B cell (primary cell): ENCODE data around the gene PACSIN2. TPM values are rescaled to one million over a fixed set of nuclear protein-coding genes. Genes with fewer than 3 reads are reported as not detected.

ENCODE experiments used
- ATAC-seq: fragments of 200-7000 bp; cut with Tn5 transposase; one replicate; pipeline ENCODE4 v1.10.0; 2021; ENCODE audit warnings: low read depth, mild to moderate bottlenecking, moderate number of reproducible peaks, moderate library complexity
- CTCF ChIA-PET: fragments of 350-600 bp; sonication (Branson Sonifier 250); formaldehyde crosslinking; loops from one replicate; lab custom pipeline; 2021; ENCODE audit warnings: antibody characterized with exemption, inconsistent platforms; lab: Charles Lee
- POLR2A ChIA-PET: fragments of 350-600 bp; sonication (Branson Sonifier 250); formaldehyde crosslinking; loops from one replicate; lab custom pipeline; 2021; ENCODE audit warnings: antibody characterized with exemption; lab: Charles Lee
- DNase-seq: peaks from one replicate; pipeline ENCODE4 v3.0.0; 2013
- H2AFZ ChIP-seq: 2 replicates; pipeline ENCODE4 v1.6.1; 2012; ENCODE audit warnings: mild to moderate bottlenecking, low read depth, low read length; ENCODE audit not compliant: insufficient read depth, poor library complexity, severe bottlenecking
- H3K27ac ChIP-seq, 2 donors: 1 replicate in 1 of 2; 2 replicates in 1 of 2; pipeline ENCODE4 v1.5.1; 2012 to 2013; ENCODE audit warnings: low read length in 2 of 2, mild to moderate bottlenecking in 2 of 2, moderate library complexity in 1 of 2
- H3K27me3 ChIP-seq, 4 experiments: fragments of 200-600 bp in 1 of 4; sonication (generic) in 1 of 4; replicated peaks in 1 of 4; 1 replicate in 2 of 4; 2 replicates in 2 of 4; pipeline versions ENCODE4 v1.6.1 to v1.7.0; 2013 to 2016; ENCODE audit warnings: low read length in 3 of 4, mild to moderate bottlenecking in 2 of 4, mixed read lengths in 1 of 4, moderate library complexity in 1 of 4; ENCODE audit not compliant: insufficient read depth in 4 of 4, control insufficient read depth in 3 of 4; ENCODE audit errors: control extremely low read depth in 1 of 4
- H3K36me3 ChIP-seq, 2 experiments: replicated peaks in 1 of 2; 1 replicate in 1 of 2; 2 replicates in 1 of 2; pipeline versions ENCODE4 v1.6.1 to v1.7.1; 2013; ENCODE audit warnings: low read length in 1 of 2; ENCODE audit not compliant: insufficient read depth in 2 of 2, control insufficient read depth in 1 of 2; ENCODE audit errors: control extremely low read depth in 1 of 2, extremely low read depth in 1 of 2
- H3K4me1 ChIP-seq, 2 donors: fragments of 200-600 bp in 1 of 2; sonication (generic) in 1 of 2; 1 replicate in 1 of 2; 2 replicates in 1 of 2; pipeline versions ENCODE4 v1.5.1 to v1.6.1; 2013 to 2017; ENCODE audit warnings: low read length in 2 of 2; ENCODE audit not compliant: control insufficient read depth in 2 of 2, insufficient read depth in 2 of 2
- H3K4me2 ChIP-seq: replicated peaks from 2 replicates; pipeline ENCODE3; 2012; ENCODE audit warnings: mild to moderate bottlenecking, low read depth, low read length; ENCODE audit not compliant: poor library complexity, severe bottlenecking
- H3K4me3 ChIP-seq, 5 experiments: fragments of 200-600 bp in 1 of 5; sonication (generic) in 1 of 5; 1 replicate in 3 of 5; 2 replicates in 2 of 5; pipeline versions ENCODE4 v1.5.1 to v1.7.0; 2011 to 2016; ENCODE audit warnings: low read length in 4 of 5, mild to moderate bottlenecking in 4 of 5, low read depth in 2 of 5, control low read depth in 1 of 5, moderate library complexity in 1 of 5; ENCODE audit not compliant: insufficient read depth in 1 of 5; ENCODE audit errors: control extremely low read depth in 1 of 5, extremely low read depth in 1 of 5
- H3K79me2 ChIP-seq: fragments of 200-600 bp; sonication (generic); one replicate; pipeline ENCODE4 v1.6.0; 2016; ENCODE audit warnings: low read length; ENCODE audit not compliant: control insufficient read depth, insufficient read depth
- H3K9ac ChIP-seq: fragments of 200-600 bp; sonication (generic); 2 replicates; pipeline ENCODE4 v1.6.1; 2017; ENCODE audit warnings: mild to moderate bottlenecking, low read length, moderate library complexity
- H3K9me3 ChIP-seq, 3 donors: one replicate each; pipeline versions ENCODE4 v1.6.1 to v1.7.1; 2013; ENCODE audit warnings: low read length in 2 of 3; ENCODE audit not compliant: control insufficient read depth in 2 of 3, insufficient read depth in 1 of 3; ENCODE audit errors: control extremely low read depth in 1 of 3
- H4K20me1 ChIP-seq: 2 replicates; pipeline ENCODE4 v1.6.0; 2012; ENCODE audit warnings: mild to moderate bottlenecking, low read length; ENCODE audit not compliant: insufficient read depth, control insufficient read depth, poor library complexity, severe bottlenecking
- H3K27ac Mint-ChIP-seq: one replicate; pipeline ENCODE4 v1.8.0; 2021; ENCODE audit warnings: mixed read lengths
- H3K27me3 Mint-ChIP-seq: one replicate; pipeline ENCODE4 v1.8.0; 2021; ENCODE audit warnings: mixed read lengths
- H3K4me1 Mint-ChIP-seq: one replicate; pipeline ENCODE4 v1.8.0; 2021; ENCODE audit warnings: mixed read lengths
- H3K4me3 Mint-ChIP-seq: one replicate; pipeline ENCODE4 v1.8.0; 2021; ENCODE audit warnings: mixed read lengths
- H3K9me3 Mint-ChIP-seq: one replicate; pipeline ENCODE4 v1.8.0; 2022; ENCODE audit warnings: mixed read lengths; ENCODE audit not compliant: insufficient read depth
- EZH2 ChIP-seq: IDR thresholded peaks from 2 replicates; pipeline ENCODE4 v1.6.1; 2012; ENCODE audit warnings: borderline replicate concordance, low read depth, mild to moderate bottlenecking, moderate library complexity, low read length; ENCODE audit not compliant: insufficient read depth, poor library complexity, severe bottlenecking
- WGBS: methylation state at CpG from one replicate; pipeline ENCODE4 v1.1.5; 2013; ENCODE audit warnings: missing lambda C conversion rate; ENCODE audit not compliant: insufficient coverage; 5-methylcytosine and 5-hydroxymethylcytosine counted together
- intact Hi-C: fragments of 100-400 bp; cut with micrococcal nuclease; formaldehyde crosslinking; loops from one replicate; pipeline ENCODE4 v1.10.0; 2022
- polyA plus RNA-seq: library from polyadenylated mRNA; depleted of rRNA; stranded (reverse); fragments of >200 nt; gene quantifications from 2 replicates; pipeline ENCODE4 v1.2.3, GENCODE V29; 2012
- total RNA-seq, 2 donors: library from RNA; stranded (reverse); fragments of 120-200 nt in 1 of 2; gene quantifications; 1 replicate in 1 of 2; 2 replicates in 1 of 2; pipeline versions ENCODE4 v1.2.3 to v1.2.4, GENCODE V29; 2013 to 2022
- TF ChIP-seq, protein P1 (sequence below): fragments of 200-600 bp; IDR thresholded peaks from one replicate; pipeline ENCODE4 v1.8.0; 2022; ENCODE audit warnings: antibody characterized with exemption, mild to moderate bottlenecking

Gene PACSIN2
- total and polyA plus RNA-seq, 2 donors (not counting 1 experiment from before 2014, with no cell fraction given): 26.9 to 59.3 TPM

DNA sequence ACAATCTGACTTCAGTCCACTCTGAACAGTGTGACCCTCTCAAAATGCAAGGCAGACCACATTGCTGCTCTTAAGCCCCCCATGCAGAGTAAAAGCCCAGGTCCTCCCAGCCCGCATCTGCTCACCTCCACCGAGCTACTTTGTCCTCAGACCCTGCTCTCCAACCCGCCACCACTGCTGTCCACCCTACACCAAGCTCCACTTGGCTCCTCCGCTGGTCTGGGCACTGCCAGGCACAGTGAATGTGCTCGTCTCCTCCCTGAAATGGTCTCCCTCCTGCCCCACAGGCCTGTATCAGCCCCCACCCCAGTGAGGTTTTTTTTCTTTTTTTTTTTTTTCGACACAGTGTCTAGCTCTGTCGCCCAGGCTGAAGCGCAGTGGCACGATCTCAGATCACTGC lies 90.5 kb downstream of the PACSIN2 start:
- DNase-seq (no peak), ATAC-seq (no peak)
- H3K9ac ChIP-seq: no peak overlapping the region
- no peaks in the 10 kb centered on the region for H3K36me3 ChIP-seq
- Mint-ChIP-seq H3K27me3 (no peaks in the 10 kb centered on the region), H3K4me1 (peaks cover 62% of the 10 kb centered on the region), H3K27ac (no peak overlapping the region), H3K4me3 (no peak overlapping the region), H3K9me3 (no peaks in the 10 kb centered on the region)
- H3K4me3 ChIP-seq: no peak overlapping the region
- ChIA-PET POLR2A (interaction anchor here (0.6 to 0.8 kb wide), 4 partner anchors 9 to 35 kb away, joined by 3 to 4 read pairs (median 3); no protein-coding TSS in a partner anchor), CTCF (interaction anchor here (0.7 to 1.6 kb wide), 3 partner anchors 9 to 136 kb away, joined by 3 to 6 read pairs (median 3); no protein-coding TSS in a partner anchor)
- WGBS: 100% methylated on average over 8 of the region's 9 CpGs
- TF ChIP-seq, protein P1, sequence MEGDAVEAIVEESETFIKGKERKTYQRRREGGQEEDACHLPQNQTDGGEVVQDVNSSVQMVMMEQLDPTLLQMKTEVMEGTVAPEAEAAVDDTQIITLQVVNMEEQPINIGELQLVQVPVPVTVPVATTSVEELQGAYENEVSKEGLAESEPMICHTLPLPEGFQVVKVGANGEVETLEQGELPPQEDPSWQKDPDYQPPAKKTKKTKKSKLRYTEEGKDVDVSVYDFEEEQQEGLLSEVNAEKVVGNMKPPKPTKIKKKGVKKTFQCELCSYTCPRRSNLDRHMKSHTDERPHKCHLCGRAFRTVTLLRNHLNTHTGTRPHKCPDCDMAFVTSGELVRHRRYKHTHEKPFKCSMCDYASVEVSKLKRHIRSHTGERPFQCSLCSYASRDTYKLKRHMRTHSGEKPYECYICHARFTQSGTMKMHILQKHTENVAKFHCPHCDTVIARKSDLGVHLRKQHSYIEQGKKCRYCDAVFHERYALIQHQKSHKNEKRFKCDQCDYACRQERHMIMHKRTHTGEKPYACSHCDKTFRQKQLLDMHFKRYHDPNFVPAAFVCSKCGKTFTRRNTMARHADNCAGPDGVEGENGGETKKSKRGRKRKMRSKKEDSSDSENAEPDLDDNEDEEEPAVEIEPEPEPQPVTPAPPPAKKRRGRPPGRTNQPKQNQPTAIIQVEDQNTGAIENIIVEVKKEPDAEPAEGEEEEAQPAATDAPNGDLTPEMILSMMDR: no peak
- TF ChIP-seq EZH2: no peak
- no peaks in the 10 kb centered on the region for H3K9me3 ChIP-seq
- peak overlapping the region in 1 of 2 donors; percentile 77 for H3K27ac ChIP-seq
- no peak overlapping the region for H2AFZ ChIP-seq
- H4K20me1 ChIP-seq: no peaks in the 10 kb centered on the region
- H3K4me1 ChIP-seq: peaks cover 50 to 77% of the 10 kb centered on the region in 2 donors
- no peak overlapping the region for H3K4me2 ChIP-seq
- peaks cover 94% of the 10 kb centered on the region for H3K79me2 ChIP-seq
- no peaks in the 10 kb centered on the region for H3K27me3 ChIP-seq
- intact Hi-C loops: no loop called here

DNA sequence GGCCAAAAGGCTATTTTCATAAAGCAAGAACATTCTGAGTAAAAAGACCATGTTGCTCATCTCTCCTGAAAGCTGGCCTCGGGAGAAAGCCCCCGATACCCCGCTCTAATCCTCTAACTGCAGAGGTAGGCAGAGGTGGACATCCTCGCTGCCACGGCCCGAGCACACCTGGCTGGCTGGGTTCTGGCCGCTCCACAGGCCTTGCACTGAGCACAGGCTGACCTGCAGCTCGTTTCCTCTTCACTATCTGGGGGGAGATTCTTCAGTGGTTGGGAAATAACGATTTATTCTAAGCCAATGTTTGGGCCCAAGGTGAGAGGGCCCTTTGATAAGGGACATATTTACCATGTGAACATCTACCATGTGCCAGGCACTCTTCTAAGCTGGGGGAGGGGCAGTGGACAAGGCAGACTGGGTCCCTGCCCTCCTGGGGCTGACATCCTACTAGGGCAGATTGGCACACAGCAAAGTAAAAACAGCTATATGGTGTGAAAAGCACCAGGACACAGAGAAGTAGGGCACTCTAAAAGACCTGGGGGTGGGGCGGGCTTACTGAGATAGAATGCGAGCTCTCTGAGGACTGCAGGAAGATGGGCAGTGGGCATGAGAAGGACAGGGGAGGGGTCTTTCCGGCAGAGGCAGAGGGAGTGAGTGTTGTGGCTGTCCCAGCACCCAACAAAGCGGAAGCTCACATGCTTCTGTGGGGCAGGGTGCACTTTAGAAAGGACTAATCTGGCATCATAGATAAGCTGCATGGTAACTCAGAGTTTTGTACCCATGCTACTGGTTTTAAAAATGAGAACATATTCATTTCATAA lies 92.4 kb downstream of the PACSIN2 start:
- ChIA-PET CTCF (interaction anchor here (1.2 to 1.8 kb wide), 3 partner anchors 8 to 38 kb away, joined by 3 to 4 read pairs (median 3); no protein-coding TSS in a partner anchor), POLR2A (no interaction called here)
- peak overlapping the region; percentile 6 for H3K9ac ChIP-seq

More for the DNA sequence above, 92.4 kb downstream of the PACSIN2 start:
- Mint-ChIP-seq H3K9me3 (no peaks in the 10 kb centered on the region), H3K27me3 (no peaks in the 10 kb centered on the region), H3K27ac (peak overlapping the region; percentile 91), H3K4me3 (peak overlapping the region; percentile 63), H3K4me1 (peaks cover 59% of the 10 kb centered on the region)
- Histone ChIP-seq H4K20me1 (peaks cover 17% of the 10 kb centered on the region), H3K4me2 (peak overlapping the region; percentile 63), H2AFZ (no peak overlapping the region), H3K79me2 (peaks cover 95% of the 10 kb centered on the region), H3K4me1 (peaks cover 49 to 77% of the 10 kb centered on the region in 2 donors), H3K4me3 (peak overlapping the region in 2 of 5 experiments; percentile 21 to 27), H3K27ac (peak overlapping the region; percentile 61 to 77), H3K36me3 (no peaks in the 10 kb centered on the region), H3K27me3 (no peaks in the 10 kb centered on the region), H3K9me3 (no peaks in the 10 kb centered on the region)
- DNase-seq: peak; percentile 28
- ATAC-seq: peak; percentile 61
- TF ChIP-seq EZH2: no peak
- TF ChIP-seq, protein P1: no peak
- intact Hi-C loops: no loop called here
- WGBS: 74% methylated on average over 11 of the region's 13 CpGs
